ENCODE results near the gene CWF19L1. TPM values are rescaled to one million over a fixed set of nuclear protein-coding genes. Genes with fewer than 3 reads are reported as not detected.

The CWF19L1 gene
- total and polyA plus RNA-seq, 2 of the 13 experiments (the other 11 are each of a cell fraction or from before 2014, with no cell fraction given) = 13.6 to 42.1 TPM

- H4K20me1 ChIP-seq (ENCODE audit: insufficient read depth, low read length) = no peaks in the 10 kb centered on the region
- intact Hi-C loops (cut with micrococcal nuclease; ENCODE audit: unreplicated experiment) = loop anchor here (1.0 to 2.0 kb wide), 2 partner anchors 35 to 129 kb away; no protein-coding TSS in a partner anchor
- H2AFZ ChIP-seq (ENCODE audit: low read length) = no peak overlapping the region
- CTCF ChIA-PET (ENCODE audit: low intra/inter-chr PET ratio, low total read pairs) = interaction anchor here (1.3 to 2.6 kb wide), 3 partner anchors 34 to 215 kb away, joined by 3 to 25 read pairs (median 3); partner anchors contain the start of gene SEC31B
- 0 out of 5 replicates have a peak, but pooled peaks cover 0 to 6% of the 10 kb centered on the region in 2 experiments for H3K27me3 ChIP-seq (ENCODE audit: control insufficient read depth in 1 of 2, insufficient read depth in 2 of 2, low read length in 2 of 2)
- H3K79me2 ChIP-seq (ENCODE audit: insufficient read depth, low read length) = no peaks in the 10 kb centered on the region
- TF ChIP-seq FOXJ3 (CRISPR knock-in tag; IDR thresholded peaks at IDR 0.05; ENCODE audit: borderline replicate concordance) = no peak
- peak; percentile 30; the same call in 1 of the 2 replicates for TF ChIP-seq MIXL1 (CRISPR knock-in tag; IDR thresholded peaks at IDR 0.05)
- peak; percentile 77 for TF ChIP-seq CTCF (CRISPR knock-in tag; IDR thresholded peaks at IDR 0.05)
- TF ChIP-seq SMC3 (IDR thresholded peaks at IDR 0.05; ENCODE audit: low read length) = peak; percentile 60
- 0 out of 2 replicates have a peak, but pooled peaks have one; percentile 9 for TF ChIP-seq CEBPG (CRISPR knock-in tag; IDR thresholded peaks at IDR 0.05)
- 0 out of 2 replicates have a peak, but pooled peaks have one; percentile 24 for TF ChIP-seq ARID3A (IDR thresholded peaks at IDR 0.05; ENCODE audit: low read depth, low read length)
- TF ChIP-seq STAG1 (CRISPR knock-in tag; IDR thresholded peaks at IDR 0.05) = peak; percentile 77
- TF ChIP-seq HMGXB4 (CRISPR knock-in tag; IDR thresholded peaks at IDR 0.05; ENCODE audit: borderline replicate concordance in 1 of 2, low read depth in 1 of 2) = 0 out of 4 replicates have a peak, but pooled peaks of 1 of the 2 experiments have one; percentile 23
- peak; percentile 52 for TF ChIP-seq RAD21 (CRISPR knock-in tag; IDR thresholded peaks at IDR 0.05)
- TF ChIP-seq ZNF367 (CRISPR knock-in tag; IDR thresholded peaks at IDR 0.05; ENCODE audit: borderline replicate concordance) = no peak
- no peak overlapping the region for H3K27ac ChIP-seq (ENCODE audit: extremely low read length, insufficient read depth, low read length)
- no peaks in the 10 kb centered on the region for H3K9me3 ChIP-seq (ENCODE audit: low read length)
- no TSS peak for BruUV-seq (replicated peaks)
- no peak overlapping the region for H3K4me3 ChIP-seq (replicated peaks in 1 of 3; ENCODE audit: insufficient read depth in 1 of 3, low read depth in 2 of 3, low read length in 3 of 3)
- no peak overlapping the region for H3K4me2 ChIP-seq (ENCODE audit: low read depth, low read length)
- peaks cover 41% of the 10 kb centered on the region for H3K4me1 ChIP-seq (ENCODE audit: insufficient read depth, low read length)
- H3K36me3 ChIP-seq (replicated peaks in 1 of 2; ENCODE audit: control insufficient read depth in 1 of 2, insufficient read depth in 2 of 2, low read length in 2 of 2) = no peaks in the 10 kb centered on the region
- ATAC-seq (peak; percentile 66; the same call in 2 of the 3 replicates), FAIRE-seq (peak; percentile 93), DNase-seq (ENCODE audit: low spot score) (peak; percentile 23)
- POLR2A ChIA-PET = no interaction called here
- WGBS (ENCODE audit: low lambda C conversion rate) = 16% methylated on average over 7 of the region's 7 CpGs
- in situ Hi-C loops (cut with HindIII; ENCODE audit: extremely low pct_ligation_motif_present, low pct_unique_long_range_greater_than_20kb) = no loop called here
- H3K9ac ChIP-seq (ENCODE audit: insufficient read depth, low read depth, low read length) = no peak overlapping the region
Observed at GRCh38 chr10:100303724-100304319, 36.4 kb upstream of the CWF19L1 start.

Measured in HepG2 (cell line).